Measurements from ENCODE around the gene ZNF177.

ZNF177 gene

DNA sequence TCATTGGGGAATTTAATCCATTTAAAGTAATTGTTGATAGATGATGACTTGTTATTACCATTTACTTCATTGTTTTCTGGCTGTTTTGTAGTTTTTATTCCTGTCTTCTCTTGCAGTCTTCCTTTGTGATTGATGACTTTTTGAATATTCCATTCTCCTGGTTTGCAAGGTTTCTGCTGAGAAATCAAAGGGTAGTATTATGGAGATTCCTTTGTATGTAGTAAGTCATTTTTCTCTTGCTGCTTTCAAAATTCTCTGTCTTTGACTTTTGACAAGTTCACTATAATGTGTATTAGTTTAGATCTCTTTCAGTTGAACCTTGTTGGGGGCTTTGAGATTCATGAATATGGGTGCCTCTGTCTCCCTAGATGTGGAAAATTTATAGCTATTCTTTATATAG, 32.8 kb upstream of the ZNF177 start:
- no peak overlapping the region for H4K91ac ChIP-seq (ENCODE audit: low read length)
- H4K8ac ChIP-seq (ENCODE audit: low read length) = no peak overlapping the region
- H3K36me3 ChIP-seq (ENCODE audit: control insufficient read depth in 1 of 2, insufficient read depth in 2 of 2, low read depth in 1 of 2, low read length in 2 of 2) = peaks cover 28 to 54% of the 10 kb centered on the region in 2 experiments
- H3K4me1 ChIP-seq (ENCODE audit: control insufficient read depth, insufficient read depth, low read depth, low read length) = no peaks in the 10 kb centered on the region
- H2AK5ac ChIP-seq (ENCODE audit: low read length, severe bottlenecking) = no peak overlapping the region
- no peak overlapping the region for H2BK120ac ChIP-seq (ENCODE audit: low read depth, low read length)
- no peaks in the 10 kb centered on the region for H3K27me3 ChIP-seq (ENCODE audit: control insufficient read depth in 1 of 2, insufficient read depth in 1 of 2, low read length in 2 of 2)
- no peak overlapping the region for H3K9ac ChIP-seq (ENCODE audit: low read length)
- no peak overlapping the region for H2BK15ac ChIP-seq (ENCODE audit: low read depth, poor library complexity, severe bottlenecking)
- H3K4ac ChIP-seq (ENCODE audit: low read depth in 1 of 2, low read length in 2 of 2) = no peak overlapping the region
- H3K9me3 ChIP-seq (ENCODE audit: control insufficient read depth, low read length) = peaks cover 97% of the 10 kb centered on the region
- no peak overlapping the region for H3K14ac ChIP-seq (ENCODE audit: low read length in 2 of 2)
- H3K79me1 ChIP-seq (replicated peaks; ENCODE audit: low read length, poor library complexity, severe bottlenecking) = peaks cover 24% of the 10 kb centered on the region
- no peak overlapping the region for H3K27ac ChIP-seq (ENCODE audit: low read length, poor library complexity, severe bottlenecking)
- H3K18ac ChIP-seq (ENCODE audit: low read depth in 1 of 2, low read length in 2 of 2) = no peak overlapping the region
- H3K4me3 ChIP-seq (ENCODE audit: insufficient read depth in 1 of 2, low read depth in 1 of 2, low read length in 2 of 2) = peak overlapping the region in 1 of 2 experiments; percentile 34
- no peak for DNase-seq
- H3K23ac ChIP-seq (ENCODE audit: low read length in 2 of 2) = no peak overlapping the region
- H2BK12ac ChIP-seq (ENCODE audit: low read length in 2 of 2) = no peak overlapping the region
- H3K4me2 ChIP-seq (ENCODE audit: low read length, poor library complexity, severe bottlenecking) = no peak overlapping the region
- no peak overlapping the region for H2AFZ ChIP-seq (ENCODE audit: low read depth, low read length)
- H2BK5ac ChIP-seq (ENCODE audit: low read depth, low read length, poor library complexity, severe bottlenecking) = no peak overlapping the region

DNA sequence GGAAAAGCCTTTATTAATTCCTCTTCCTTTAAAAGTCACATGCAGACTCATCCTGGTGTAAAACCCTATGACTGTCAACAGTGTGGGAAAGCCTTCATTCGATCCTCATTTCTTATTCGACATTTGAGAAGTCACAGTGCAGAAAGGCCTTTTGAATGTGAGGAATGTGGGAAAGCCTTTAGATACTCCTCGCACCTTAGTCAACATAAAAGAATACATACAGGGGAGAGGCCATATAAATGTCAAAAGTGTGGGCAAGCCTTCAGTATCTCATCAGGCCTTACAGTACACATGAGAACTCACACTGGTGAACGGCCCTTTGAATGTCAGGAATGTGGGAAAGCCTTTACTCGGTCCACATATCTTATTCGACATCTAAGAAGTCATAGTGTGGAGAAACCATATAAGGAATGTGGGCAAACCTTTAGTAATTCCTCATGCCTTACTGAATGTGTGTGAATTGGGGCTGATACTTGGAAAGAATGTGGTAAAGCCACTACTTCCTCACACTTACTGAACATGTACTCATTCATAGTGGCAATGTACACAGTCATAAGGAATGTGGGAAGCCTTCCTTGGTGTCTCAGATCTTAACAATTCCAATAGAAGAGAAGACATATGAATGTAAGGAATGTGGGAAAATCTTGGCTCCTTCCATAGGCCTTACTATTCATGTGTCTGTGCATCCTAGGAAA, 20.1 kb upstream of the ZNF177 start:
- H3K27me3 ChIP-seq (ENCODE audit: control insufficient read depth in 1 of 2, insufficient read depth in 1 of 2, low read length in 2 of 2) = no peaks in the 10 kb centered on the region
- no peak overlapping the region for H2AFZ ChIP-seq (ENCODE audit: low read depth, low read length)
- H2BK12ac ChIP-seq (ENCODE audit: low read length in 2 of 2) = no peak overlapping the region
- no peak for DNase-seq
- no peaks in the 10 kb centered on the region for H3K4me1 ChIP-seq (ENCODE audit: control insufficient read depth, insufficient read depth, low read depth, low read length)
- no peak overlapping the region for H3K27ac ChIP-seq (ENCODE audit: low read length, poor library complexity, severe bottlenecking)
- H4K8ac ChIP-seq (ENCODE audit: low read length) = no peak overlapping the region
- no peak overlapping the region for H3K23ac ChIP-seq (ENCODE audit: low read length in 2 of 2)
- H4K91ac ChIP-seq (ENCODE audit: low read length) = no peak overlapping the region
- 94% methylated on average over 6 of the region's 6 CpGs for whole genome bisulfite sequencing
- no peak overlapping the region for H3K18ac ChIP-seq (ENCODE audit: low read depth in 1 of 2, low read length in 2 of 2)
- peaks cover 94% of the 10 kb centered on the region for H3K9me3 ChIP-seq (ENCODE audit: control insufficient read depth, low read length)
- H3K36me3 ChIP-seq (ENCODE audit: control insufficient read depth in 1 of 2, insufficient read depth in 2 of 2, low read depth in 1 of 2, low read length in 2 of 2) = peaks cover 16 to 69% of the 10 kb centered on the region in 2 experiments
- H2BK5ac ChIP-seq (ENCODE audit: low read depth, low read length, poor library complexity, severe bottlenecking) = no peak overlapping the region
- no peak overlapping the region for H3K4me2 ChIP-seq (ENCODE audit: low read length, poor library complexity, severe bottlenecking)
- no peak overlapping the region for H2BK120ac ChIP-seq (ENCODE audit: low read depth, low read length)
- H2BK15ac ChIP-seq (ENCODE audit: low read depth, poor library complexity, severe bottlenecking) = no peak overlapping the region
- H3K4me3 ChIP-seq (ENCODE audit: insufficient read depth in 1 of 2, low read depth in 1 of 2, low read length in 2 of 2) = peak overlapping the region in 1 of 2 experiments; percentile 59
- H3K79me1 ChIP-seq (replicated peaks; ENCODE audit: low read length, poor library complexity, severe bottlenecking) = peaks cover 5% of the 10 kb centered on the region
- H3K9ac ChIP-seq (ENCODE audit: low read length) = no peak overlapping the region
- H2AK5ac ChIP-seq (ENCODE audit: low read length, severe bottlenecking) = no peak overlapping the region
- H3K14ac ChIP-seq (ENCODE audit: low read length in 2 of 2) = no peak overlapping the region
- no peak overlapping the region for H3K4ac ChIP-seq (ENCODE audit: low read depth in 1 of 2, low read length in 2 of 2)

DNA sequence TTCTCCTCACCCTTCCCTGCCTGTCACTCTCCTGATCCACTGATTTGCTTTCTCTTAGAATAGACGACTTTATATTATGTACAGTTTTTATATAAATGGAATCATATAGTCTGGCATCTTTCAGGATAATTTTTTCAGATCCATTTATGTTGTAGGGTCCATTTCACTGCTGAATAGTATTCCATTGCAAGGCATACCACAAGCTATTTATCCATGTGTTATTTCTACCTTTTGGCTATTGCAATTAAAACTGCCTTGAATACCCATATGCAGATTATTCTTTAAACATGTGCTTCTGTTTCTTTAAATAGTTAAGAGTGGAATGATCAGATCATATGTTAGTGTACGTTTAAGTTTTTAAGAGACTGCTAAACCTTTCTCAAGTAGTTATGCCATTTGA, 17.8 kb upstream of the ZNF177 start:
- Histone ChIP-seq H2BK120ac (ENCODE audit: low read depth, low read length) (no peak overlapping the region), H2BK12ac (ENCODE audit: low read length in 2 of 2) (no peak overlapping the region), H2BK15ac (ENCODE audit: low read depth, poor library complexity, severe bottlenecking) (no peak overlapping the region), H3K4me1 (ENCODE audit: control insufficient read depth, insufficient read depth, low read depth, low read length) (no peaks in the 10 kb centered on the region), H3K4me2 (ENCODE audit: low read length, poor library complexity, severe bottlenecking) (no peak overlapping the region), H3K27me3 (ENCODE audit: control insufficient read depth in 1 of 2, insufficient read depth in 1 of 2, low read length in 2 of 2) (no peaks in the 10 kb centered on the region), H3K9ac (ENCODE audit: low read length) (no peak overlapping the region), H3K4ac (ENCODE audit: low read depth in 1 of 2, low read length in 2 of 2) (no peak overlapping the region), H2AFZ (ENCODE audit: low read depth, low read length) (no peak overlapping the region), H4K8ac (ENCODE audit: low read length) (no peak overlapping the region), H3K79me1 (replicated peaks; ENCODE audit: low read length, poor library complexity, severe bottlenecking) (peaks cover 1% of the 10 kb centered on the region), H3K36me3 (ENCODE audit: control insufficient read depth in 1 of 2, insufficient read depth in 2 of 2, low read depth in 1 of 2, low read length in 2 of 2) (peaks cover 14 to 63% of the 10 kb centered on the region in 2 experiments), H2BK5ac (ENCODE audit: low read depth, low read length, poor library complexity, severe bottlenecking) (no peak overlapping the region), H3K14ac (ENCODE audit: low read length in 2 of 2) (no peak overlapping the region), H4K91ac (ENCODE audit: low read length) (no peak overlapping the region), H3K27ac (ENCODE audit: low read length, poor library complexity, severe bottlenecking) (no peak overlapping the region), H3K4me3 (ENCODE audit: insufficient read depth in 1 of 2, low read depth in 1 of 2, low read length in 2 of 2) (peak overlapping the region in 1 of 2 experiments; percentile 59), H2AK5ac (ENCODE audit: low read length, severe bottlenecking) (no peak overlapping the region), H3K23ac (ENCODE audit: low read length in 2 of 2) (no peak overlapping the region), H3K9me3 (ENCODE audit: control insufficient read depth, low read length) (peaks cover 96% of the 10 kb centered on the region), H3K18ac (ENCODE audit: low read depth in 1 of 2, low read length in 2 of 2) (no peak overlapping the region)
- WGBS = 100% methylated on average over 1 of the region's 2 CpGs
- DNase-seq = no peak

DNA sequence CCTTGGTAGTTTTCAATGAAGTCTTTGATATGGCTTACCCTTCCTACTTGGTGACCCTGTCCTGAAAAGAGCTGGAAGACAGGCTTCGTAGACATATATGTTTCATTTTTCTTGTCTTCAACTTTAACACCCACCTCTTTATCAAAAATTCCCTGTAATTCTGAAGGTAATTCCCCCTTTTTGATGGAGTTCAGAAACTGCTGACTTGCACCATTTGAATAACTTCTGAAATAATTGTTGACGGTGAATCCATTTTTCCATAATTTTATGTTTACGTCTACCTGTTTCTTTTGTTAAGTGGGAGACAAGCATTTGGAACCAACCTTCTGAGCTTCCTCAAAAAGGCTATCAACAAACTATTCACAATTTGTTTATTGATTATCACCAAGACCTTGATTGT, 14.6 kb upstream of the ZNF177 start:
- Histone ChIP-seq H3K4me3 (ENCODE audit: insufficient read depth in 1 of 2, low read depth in 1 of 2, low read length in 2 of 2) (peak overlapping the region in 1 of 2 experiments; percentile 59), H3K79me1 (replicated peaks; ENCODE audit: low read length, poor library complexity, severe bottlenecking) (peaks cover 1% of the 10 kb centered on the region), H3K4me2 (ENCODE audit: low read length, poor library complexity, severe bottlenecking) (no peak overlapping the region), H2BK5ac (ENCODE audit: low read depth, low read length, poor library complexity, severe bottlenecking) (no peak overlapping the region), H3K9me3 (ENCODE audit: control insufficient read depth, low read length) (peaks cover 94% of the 10 kb centered on the region), H3K27me3 (ENCODE audit: control insufficient read depth in 1 of 2, insufficient read depth in 1 of 2, low read length in 2 of 2) (no peaks in the 10 kb centered on the region), H4K8ac (ENCODE audit: low read length) (no peak overlapping the region), H2BK15ac (ENCODE audit: low read depth, poor library complexity, severe bottlenecking) (no peak overlapping the region), H3K9ac (ENCODE audit: low read length) (no peak overlapping the region), H2AFZ (ENCODE audit: low read depth, low read length) (no peak overlapping the region), H2BK120ac (ENCODE audit: low read depth, low read length) (no peak overlapping the region), H3K18ac (ENCODE audit: low read depth in 1 of 2, low read length in 2 of 2) (no peak overlapping the region), H4K91ac (ENCODE audit: low read length) (no peak overlapping the region), H3K23ac (ENCODE audit: low read length in 2 of 2) (no peak overlapping the region), H2BK12ac (ENCODE audit: low read length in 2 of 2) (no peak overlapping the region), H3K4ac (ENCODE audit: low read depth in 1 of 2, low read length in 2 of 2) (no peak overlapping the region), H3K14ac (ENCODE audit: low read length in 2 of 2) (no peak overlapping the region), H2AK5ac (ENCODE audit: low read length, severe bottlenecking) (no peak overlapping the region), H3K27ac (ENCODE audit: low read length, poor library complexity, severe bottlenecking) (no peak overlapping the region), H3K4me1 (ENCODE audit: control insufficient read depth, insufficient read depth, low read depth, low read length) (no peaks in the 10 kb centered on the region), H3K36me3 (ENCODE audit: control insufficient read depth in 1 of 2, insufficient read depth in 2 of 2, low read depth in 1 of 2, low read length in 2 of 2) (peaks cover 17 to 41% of the 10 kb centered on the region in 2 experiments)
- 100% methylated on average over 3 of the region's 3 CpGs for WGBS
- DNase-seq = no peak
